ENCODE results near the gene S100B. TPM values are rescaled to one million over a fixed set of nuclear protein-coding genes. Genes with fewer than 3 reads are reported as not detected.

The S100B gene
- total and polyA plus RNA-seq, 2 donors (not counting 3 experiments of a cell fraction or from before 2014, with no cell fraction given) = not detected

DNA sequence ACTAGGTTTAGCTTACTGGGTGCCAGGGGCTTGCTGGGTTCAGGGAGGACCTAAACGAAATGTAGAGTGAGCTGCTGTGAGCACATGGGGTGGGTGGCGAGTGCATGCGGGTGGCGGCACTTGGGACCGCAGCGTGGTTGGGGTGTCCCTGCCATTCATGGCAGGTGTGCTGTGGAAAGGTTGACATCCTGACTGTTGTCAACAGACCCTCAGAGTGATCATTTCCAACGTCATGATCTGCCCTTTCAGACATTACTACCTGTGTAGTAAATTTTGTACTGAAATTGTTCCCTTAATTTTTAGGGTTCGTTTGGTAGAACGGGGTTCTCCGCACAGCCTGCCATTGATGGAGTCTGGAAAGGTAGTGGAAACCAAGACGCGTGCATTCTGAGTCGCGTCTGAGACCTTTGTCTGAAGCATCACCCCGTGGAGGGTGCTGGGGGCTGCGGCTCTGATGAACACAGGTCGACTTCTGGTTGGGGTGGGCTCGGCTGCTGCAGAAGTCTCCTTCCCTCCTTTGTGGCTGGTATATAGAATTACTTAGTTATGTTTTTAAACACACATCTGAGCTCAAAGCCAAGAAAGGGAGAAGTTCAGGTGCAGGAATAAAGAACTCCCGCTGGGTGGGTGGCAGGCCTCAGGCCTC, 43.3 kb downstream of the S100B start:
- no peak for TF ChIP-seq EZH2 (IDR thresholded peaks at IDR 0.05; ENCODE audit: borderline replicate concordance, low read depth, low read length, severe bottlenecking)
- TF ChIP-seq, protein P1, sequence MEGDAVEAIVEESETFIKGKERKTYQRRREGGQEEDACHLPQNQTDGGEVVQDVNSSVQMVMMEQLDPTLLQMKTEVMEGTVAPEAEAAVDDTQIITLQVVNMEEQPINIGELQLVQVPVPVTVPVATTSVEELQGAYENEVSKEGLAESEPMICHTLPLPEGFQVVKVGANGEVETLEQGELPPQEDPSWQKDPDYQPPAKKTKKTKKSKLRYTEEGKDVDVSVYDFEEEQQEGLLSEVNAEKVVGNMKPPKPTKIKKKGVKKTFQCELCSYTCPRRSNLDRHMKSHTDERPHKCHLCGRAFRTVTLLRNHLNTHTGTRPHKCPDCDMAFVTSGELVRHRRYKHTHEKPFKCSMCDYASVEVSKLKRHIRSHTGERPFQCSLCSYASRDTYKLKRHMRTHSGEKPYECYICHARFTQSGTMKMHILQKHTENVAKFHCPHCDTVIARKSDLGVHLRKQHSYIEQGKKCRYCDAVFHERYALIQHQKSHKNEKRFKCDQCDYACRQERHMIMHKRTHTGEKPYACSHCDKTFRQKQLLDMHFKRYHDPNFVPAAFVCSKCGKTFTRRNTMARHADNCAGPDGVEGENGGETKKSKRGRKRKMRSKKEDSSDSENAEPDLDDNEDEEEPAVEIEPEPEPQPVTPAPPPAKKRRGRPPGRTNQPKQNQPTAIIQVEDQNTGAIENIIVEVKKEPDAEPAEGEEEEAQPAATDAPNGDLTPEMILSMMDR (IDR thresholded peaks at IDR 0.05; ENCODE audit: extremely low read depth in 1 of 2, insufficient read depth in 1 of 2, low read depth in 1 of 2, low read length in 2 of 2) = no peak
- TF ChIP-seq POLR2A (IDR thresholded peaks at IDR 0.05; ENCODE audit: low read depth, low read length) = no peak
- no peak for TF ChIP-seq GATA2 (IDR thresholded peaks at IDR 0.05; ENCODE audit: insufficient read depth, insufficient read length, low read depth, low read length)
- TF ChIP-seq JUN (IDR thresholded peaks at IDR 0.05; ENCODE audit: borderline replicate concordance, insufficient read depth, insufficient read length, low read depth) = no peak
- no peak for TF ChIP-seq MYC (IDR thresholded peaks at IDR 0.05; ENCODE audit: low read depth, low read length)
- TF ChIP-seq POLR2AphosphoS5 (IDR thresholded peaks at IDR 0.05; ENCODE audit: insufficient read depth, low read depth, low read length) = no peak
- TF ChIP-seq, protein P2, sequence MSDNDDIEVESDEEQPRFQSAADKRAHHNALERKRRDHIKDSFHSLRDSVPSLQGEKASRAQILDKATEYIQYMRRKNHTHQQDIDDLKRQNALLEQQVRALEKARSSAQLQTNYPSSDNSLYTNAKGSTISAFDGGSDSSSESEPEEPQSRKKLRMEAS (IDR thresholded peaks at IDR 0.05; ENCODE audit: insufficient read depth, insufficient read length) = no peak
- no peak for TF ChIP-seq FOS (IDR thresholded peaks at IDR 0.05; ENCODE audit: borderline replicate concordance, insufficient read depth, low read length)
- Histone ChIP-seq H3K4me2 (ENCODE audit: insufficient read depth, low read length) (no peak overlapping the region), H4K20me1 (replicated peaks; ENCODE audit: control insufficient read depth, extremely low read depth, insufficient read depth, low read length) (no peaks in the 10 kb centered on the region), H3K4me1 (ENCODE audit: control insufficient read depth, extremely low read depth, insufficient read depth, low read length) (peaks cover 7% of the 10 kb centered on the region), H3K27me3 (ENCODE audit: control insufficient read depth in 2 of 2, insufficient read depth in 2 of 2, low read length in 2 of 2) (no peaks in the 10 kb centered on the region), H3K27ac (ENCODE audit: insufficient read depth, low read depth, low read length) (no peak overlapping the region), H3K9ac (replicated peaks; ENCODE audit: extremely low read depth, insufficient read depth, low read length) (no peak overlapping the region), H3K9me1 (replicated peaks; ENCODE audit: control insufficient read depth, extremely low read depth, insufficient read depth, low read length) (no peaks in the 10 kb centered on the region), H3K4me3 (replicated peaks in 1 of 3; ENCODE audit: insufficient read depth in 1 of 3, low read depth in 1 of 3, low read length in 3 of 3) (no peak overlapping the region), H3K79me2 (ENCODE audit: control insufficient read depth, insufficient read depth, low read length) (no peaks in the 10 kb centered on the region), H3K9me3 (replicated peaks; ENCODE audit: control insufficient read depth, insufficient read depth, low read length) (no peaks in the 10 kb centered on the region), H3K36me3 (ENCODE audit: control insufficient read depth in 2 of 2, extremely low read depth in 1 of 2, insufficient read depth in 2 of 2, low read length in 2 of 2) (peaks cover 5 to 66% of the 10 kb centered on the region in 2 experiments), H2AFZ (ENCODE audit: low read depth, low read length) (no peak overlapping the region)
- intact Hi-C loops (cut with micrococcal nuclease) (no loop called here), dilution Hi-C loops (cut with MboI; ENCODE audit: extremely low pct_ligation_motif_present, low sequenced_read_pairs) (no loop called here)
- ChIA-PET CTCF (no interaction called here), POLR2A (no interaction called here)
- BruUV-seq (replicated peaks) = no TSS peak
- DNase-seq (ENCODE audit: low read depth, low spot score) = no peak
- no peak for FAIRE-seq

All from endothelial cell of umbilical vein (primary cell).